HG03460 (cell line): Measurements from ENCODE around the gene POU2AF3.
"Not testable (repeated sequence)": the region's sequence is repeated elsewhere in the genome, so short reads cannot be mapped to it uniquely, and the experiment has no call there.

Source experiments
- ATAC-seq: cut with Tn5 transposase; IDR thresholded peaks from one replicate; pipeline ENCODE4 v1.9.1; 2021; ENCODE audit not compliant: unreplicated experiment

Gene POU2AF3

GRCh38 chr11:111299101-111300026 lies 1.0 kb downstream of the POU2AF3 start:
- peak; percentile 59 for ATAC-seq

DNA sequence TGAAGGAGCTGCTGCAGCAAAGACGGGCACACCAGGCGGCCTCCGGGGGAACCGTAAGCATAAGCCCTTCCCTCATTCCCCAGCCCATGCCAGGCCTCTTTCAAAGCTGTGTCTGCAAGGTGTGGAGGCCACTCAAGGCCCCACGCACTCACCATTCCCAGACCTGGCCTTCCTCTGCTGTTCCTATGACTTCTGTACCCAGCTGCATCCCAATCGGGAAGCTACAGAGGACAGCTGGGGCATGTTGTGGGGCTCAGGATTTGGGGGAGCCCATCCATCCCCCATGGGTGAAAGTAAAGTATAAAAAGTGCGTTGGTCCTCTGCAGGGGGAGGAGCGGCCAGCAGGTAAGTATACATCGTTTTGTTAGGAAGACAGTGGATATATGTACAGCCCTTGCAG lies 2.2 kb downstream of the POU2AF3 start:
- ATAC-seq = no peak

DNA sequence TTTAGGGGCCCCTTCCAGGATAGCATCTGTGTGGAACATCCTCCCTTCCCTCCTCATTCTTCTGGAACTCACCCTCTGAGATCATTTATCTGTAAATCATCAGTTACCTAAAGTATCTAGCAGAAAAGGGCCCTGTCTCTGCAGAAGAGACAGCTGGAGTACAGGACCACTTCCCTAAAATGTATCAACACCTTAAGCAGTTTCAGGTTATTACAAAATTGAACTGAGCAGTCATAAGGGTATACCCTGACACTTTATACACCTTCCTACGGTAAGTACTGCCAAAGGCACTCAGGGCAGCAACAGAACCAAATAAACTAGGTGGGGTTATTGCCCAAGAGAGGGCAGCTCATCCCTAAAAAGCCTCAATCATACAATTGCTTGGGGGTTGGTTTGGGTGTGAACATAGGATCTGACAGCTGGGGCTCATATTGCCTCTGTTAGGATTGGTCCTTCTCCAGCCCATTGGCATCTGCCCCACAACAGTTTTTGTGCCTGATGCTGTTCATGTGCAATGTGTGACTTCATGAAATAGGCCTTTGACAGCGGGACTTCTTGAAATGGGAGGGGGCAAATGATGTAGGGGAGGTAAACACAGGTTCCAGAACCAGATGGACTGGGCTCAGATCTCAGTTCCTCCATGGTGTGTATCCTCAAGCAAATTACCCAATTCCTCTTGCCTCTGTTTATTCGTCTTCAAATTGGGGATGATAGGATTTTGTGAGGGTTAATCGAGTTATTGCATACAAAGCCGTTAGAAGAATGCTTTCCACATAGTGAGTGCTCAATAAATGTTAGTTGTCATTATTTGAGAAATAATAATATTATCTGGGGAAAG lies 2.9 kb downstream of the POU2AF3 start:
- no peak for ATAC-seq

DNA sequence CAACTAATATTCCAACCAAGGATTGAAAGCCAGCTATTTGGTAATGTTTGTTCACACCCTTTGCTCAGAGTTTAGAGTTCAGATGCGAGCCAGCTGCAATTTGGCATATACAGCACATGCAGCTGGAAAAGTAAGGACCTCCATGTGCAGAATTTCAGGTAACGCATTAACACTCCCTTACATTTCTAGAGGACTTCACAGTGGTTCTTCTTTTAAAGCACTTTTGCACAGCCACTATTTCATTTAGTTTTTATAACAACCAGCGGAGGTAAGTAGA lies 3.4 kb downstream of the POU2AF3 start:
- no peak for ATAC-seq

- no peak for ATAC-seq
Observed at GRCh38 chr11:111302298-111302697, 4.0 kb downstream of the POU2AF3 start.

- no peak for ATAC-seq
Observed at GRCh38 chr11:111303461-111303860, 5.1 kb downstream of the POU2AF3 start.

DNA sequence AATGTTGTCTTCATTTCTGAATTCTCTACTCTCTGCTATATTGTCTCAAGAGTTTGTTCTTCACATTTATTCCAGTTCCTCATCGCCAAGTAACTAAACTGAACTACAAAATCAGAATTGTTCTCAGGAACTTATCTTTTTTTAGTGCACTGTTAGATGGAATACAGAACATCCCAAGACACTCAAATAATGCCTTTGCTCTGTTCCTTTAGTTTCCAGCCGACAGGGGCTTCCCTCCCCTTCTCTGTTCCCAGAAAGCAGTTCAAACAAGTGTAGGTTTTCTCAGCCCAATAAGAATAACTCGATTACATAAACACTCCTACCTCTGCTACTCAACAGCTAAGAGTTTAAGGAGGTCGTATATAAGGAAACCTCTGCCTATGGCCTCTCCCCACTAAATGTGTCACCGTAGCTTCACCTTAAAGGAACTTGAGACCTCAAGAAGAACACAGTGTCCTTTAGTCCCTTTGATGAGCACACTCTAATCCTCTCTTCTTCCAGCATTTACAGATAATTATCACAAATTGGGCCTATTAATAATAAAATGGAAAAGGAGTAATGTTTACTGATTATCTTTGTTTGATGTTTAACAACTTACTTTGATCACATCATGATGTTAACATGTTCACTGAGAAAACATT lies 6.9 kb downstream of the POU2AF3 start:
- no peak for ATAC-seq

- no peak for ATAC-seq
Observed at GRCh38 chr11:111305876-111306275, 7.5 kb downstream of the POU2AF3 start.

DNA sequence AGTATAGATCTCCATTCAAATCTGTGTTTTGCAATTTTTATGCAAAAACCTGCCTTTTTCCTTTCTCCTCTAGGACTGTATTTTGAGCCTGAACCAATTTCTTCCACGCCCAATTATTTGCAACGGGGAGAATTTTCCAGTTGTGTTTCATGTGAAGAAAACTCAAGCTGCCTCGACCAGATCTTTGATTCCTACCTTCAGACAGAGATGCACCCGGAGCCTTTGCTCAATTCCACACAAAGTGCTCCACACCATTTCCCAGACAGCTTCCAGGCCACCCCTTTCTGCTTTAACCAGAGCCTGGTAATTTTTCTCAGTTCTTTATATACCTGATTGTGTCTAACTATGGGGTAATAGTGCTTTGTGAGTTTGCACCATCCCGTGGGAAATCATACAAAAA lies 8.0 kb downstream of the POU2AF3 start:
- ATAC-seq = no peak

- ATAC-seq = no peak
Observed at GRCh38 chr11:111307472-111308108, 9.2 kb downstream of the POU2AF3 start.

DNA sequence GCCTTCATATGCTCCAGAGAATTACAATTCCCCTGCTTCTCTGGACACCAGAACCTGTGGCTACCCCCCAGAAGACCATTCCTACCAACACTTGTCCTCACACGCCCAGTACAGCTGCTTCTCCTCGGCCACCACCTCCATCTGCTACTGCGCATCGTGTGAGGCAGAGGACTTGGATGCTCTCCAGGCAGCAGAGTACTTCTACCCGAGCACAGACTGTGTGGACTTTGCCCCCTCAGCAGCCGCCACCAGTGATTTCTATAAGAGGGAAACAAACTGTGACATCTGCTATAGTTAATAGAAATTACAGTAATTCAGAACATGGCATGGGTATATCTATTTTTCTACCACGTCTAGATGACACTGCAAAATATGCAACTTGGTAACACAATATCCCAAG lies 9.8 kb downstream of the POU2AF3 start:
- ATAC-seq = no peak

GRCh38 chr11:111309215-111309915 lies 11.0 kb downstream of the POU2AF3 start:
- no peak for ATAC-seq

- ATAC-seq = no peak
Observed at GRCh38 chr11:111310088-111310487, 11.7 kb downstream of the POU2AF3 start.

DNA sequence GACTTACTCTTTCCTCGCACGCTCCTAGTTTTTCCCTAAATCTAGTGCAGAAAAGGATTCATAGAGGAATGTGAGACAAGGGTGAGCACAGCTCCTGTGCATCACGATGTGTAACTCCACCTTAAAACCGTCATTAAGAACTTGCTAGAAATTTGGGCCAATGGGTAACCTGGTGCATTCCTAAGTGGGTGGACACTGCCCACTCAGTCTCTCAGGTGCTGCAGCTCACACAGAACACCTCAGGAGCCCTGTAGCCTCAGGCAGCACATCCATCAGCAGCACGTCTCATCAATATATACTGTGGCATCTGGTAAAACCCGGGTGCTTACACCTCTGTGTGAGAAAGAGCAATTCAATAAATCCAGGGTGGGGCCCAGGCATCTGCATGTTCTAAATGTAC lies 12.4 kb downstream of the POU2AF3 start:
- ATAC-seq = no peak

- no peak for ATAC-seq
Observed at GRCh38 chr11:111312076-111312475, 13.7 kb downstream of the POU2AF3 start.

GRCh38 chr11:111319296-111319695 lies 20.9 kb downstream of the POU2AF3 start:
- ATAC-seq = no peak

DNA sequence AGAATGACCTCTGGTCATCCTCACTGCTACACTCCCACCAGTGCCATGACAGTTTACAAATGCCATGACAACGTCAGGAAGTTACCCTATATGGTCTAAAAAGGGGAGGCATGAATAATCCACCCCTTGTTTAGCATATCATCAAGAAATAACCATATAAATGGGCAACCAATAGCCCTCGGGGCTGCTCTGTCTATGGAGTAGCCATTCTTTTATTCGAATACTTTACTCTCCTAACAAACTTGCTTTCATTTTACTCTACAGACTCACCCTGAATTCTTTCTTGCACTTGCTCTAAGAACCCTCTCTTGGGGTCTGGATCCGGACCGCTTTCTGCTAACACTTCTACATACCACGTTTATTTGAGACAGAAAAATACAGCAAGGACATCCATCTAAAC lies 21.9 kb downstream of the POU2AF3 start:
- ATAC-seq = not testable (repeated sequence)

DNA sequence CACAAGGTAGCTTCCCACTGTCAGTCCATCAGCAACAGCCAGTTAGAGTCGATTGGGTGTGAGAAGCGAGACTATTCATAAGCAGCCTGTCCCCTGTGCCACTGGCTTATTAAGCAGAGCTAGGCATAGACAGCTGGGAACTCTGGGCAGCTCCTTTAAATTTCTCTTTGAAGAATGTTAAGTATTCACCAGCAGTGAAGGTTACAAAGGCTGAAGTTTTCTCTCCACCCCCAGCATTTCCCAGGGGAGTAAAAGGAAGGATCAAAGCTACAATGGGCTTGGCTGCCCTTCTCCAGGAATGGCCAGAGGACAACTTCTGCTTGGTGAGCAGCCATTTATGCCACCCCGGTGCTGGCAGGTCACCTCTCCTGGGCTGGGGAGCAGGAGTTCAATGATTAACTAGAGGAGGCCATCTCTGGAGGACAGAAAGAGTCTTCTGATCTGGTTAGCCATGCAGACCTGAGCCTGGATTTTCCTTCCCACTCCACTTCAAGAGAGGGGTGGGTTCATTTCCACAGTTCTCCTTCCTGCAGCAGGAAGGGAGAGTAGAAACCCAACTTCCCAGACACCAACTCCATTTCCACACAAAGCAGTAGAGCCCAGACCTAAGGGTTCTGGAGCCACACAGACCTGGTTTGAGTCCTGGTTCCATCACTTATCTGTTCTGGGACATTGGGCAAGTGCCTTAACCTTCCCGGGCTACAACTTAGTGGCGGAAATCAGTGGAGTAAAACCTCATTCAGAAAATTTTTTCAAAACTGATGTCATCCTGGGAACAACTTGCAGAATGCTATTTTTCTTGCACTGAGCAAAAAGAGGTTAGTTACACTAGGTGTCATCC lies 22.6 kb downstream of the POU2AF3 start:
- no peak for ATAC-seq

DNA sequence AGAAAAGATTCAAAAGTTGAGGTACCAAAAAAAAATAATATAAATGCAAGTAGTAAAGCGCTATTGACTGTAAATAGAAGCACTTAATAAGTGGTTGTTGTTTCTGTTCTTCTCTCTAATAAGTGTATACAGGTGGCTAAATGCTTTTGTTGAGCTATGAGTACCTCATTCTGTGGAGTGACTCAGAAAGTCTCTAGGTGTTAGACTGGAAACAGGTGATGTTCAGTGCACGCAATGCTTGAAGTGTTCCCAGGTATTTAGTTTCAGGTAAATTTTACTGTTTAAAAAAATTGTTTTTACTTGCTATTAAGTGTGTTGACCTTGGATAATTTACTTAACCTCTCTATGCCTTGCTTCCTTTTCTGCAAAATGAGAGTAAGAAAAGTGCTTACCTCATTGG lies 24.2 kb downstream of the POU2AF3 start:
- no peak for ATAC-seq

DNA sequence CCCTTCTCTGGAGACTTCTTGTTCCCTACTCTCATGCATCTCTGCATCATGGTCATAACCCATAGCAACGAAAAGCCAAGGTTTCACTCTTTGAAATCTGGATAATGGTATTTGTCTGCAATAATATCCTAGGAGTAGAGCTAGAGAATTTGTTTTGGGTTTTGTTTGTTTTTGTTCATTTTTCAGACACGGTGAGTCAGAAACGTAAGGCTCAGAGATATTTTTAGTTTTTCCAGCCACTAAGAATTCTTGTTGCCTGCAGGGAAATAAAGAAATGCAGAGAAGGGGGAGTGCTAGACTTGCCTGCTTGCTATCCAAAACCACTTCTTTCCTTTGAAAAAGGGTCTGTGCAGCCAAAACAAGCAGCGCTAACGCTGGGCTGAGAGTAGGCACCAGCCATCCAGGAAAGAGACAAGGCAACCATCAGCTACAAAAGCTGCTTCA lies 26.0 kb downstream of the POU2AF3 start:
- ATAC-seq = no peak
